Aorta (tissue), 5 donors: Measurements from ENCODE around the gene FAM234B. TPM values are rescaled to one million over a fixed set of nuclear protein-coding genes. Genes with fewer than 3 reads are reported as not detected.

Experiments
- ATAC-seq: fragments of 200-7000 bp; cut with Tn5 transposase; one replicate; pipeline ENCODE4 v1.9.1; 2022; ENCODE audit warnings: moderate library complexity; ENCODE audit not compliant: low FRiP score
- DNase-seq, 2 donors: peaks; one replicate each; pipeline ENCODE4 v3.0.0-alpha.2; 2020
- H3K27ac ChIP-seq, 2 donors: one replicate each; pipeline ENCODE4 v1.5.1; 2013; ENCODE audit warnings: low read length in 2 of 2, mild to moderate bottlenecking in 2 of 2, moderate library complexity in 2 of 2, control low read depth in 1 of 2, inconsistent platforms in 1 of 2, low read depth in 1 of 2
- H3K27me3 ChIP-seq, 2 donors: one replicate each; pipeline ENCODE4 v1.6.1; 2013; ENCODE audit warnings: control low read depth in 1 of 2, low read length in 1 of 2, mild to moderate bottlenecking in 1 of 2, moderate library complexity in 1 of 2; ENCODE audit not compliant: insufficient read depth in 2 of 2, control insufficient read depth in 1 of 2
- H3K36me3 ChIP-seq, 2 donors: one replicate each; pipeline ENCODE4 v1.6.1; 2013; ENCODE audit warnings: control low read depth in 1 of 2, low read length in 1 of 2, mild to moderate bottlenecking in 1 of 2; ENCODE audit not compliant: insufficient read depth in 2 of 2, control insufficient read depth in 1 of 2
- H3K4me1 ChIP-seq, 2 donors: one replicate each; pipeline ENCODE4 v1.6.1; 2013; ENCODE audit warnings: low read length in 2 of 2, control low read depth in 1 of 2, mild to moderate bottlenecking in 1 of 2, moderate library complexity in 1 of 2; ENCODE audit not compliant: insufficient read depth in 2 of 2, control insufficient read depth in 1 of 2
- H3K4me3 ChIP-seq, 2 donors: one replicate each; pipeline ENCODE4 v1.5.1; 2013; ENCODE audit warnings: low read length in 2 of 2, control low read depth in 1 of 2, mild to moderate bottlenecking in 1 of 2
- H3K9me3 ChIP-seq: one replicate; pipeline ENCODE4 v1.6.1; 2013; ENCODE audit warnings: mild to moderate bottlenecking, low read length; ENCODE audit not compliant: control insufficient read depth
- WGBS, 2 donors: extraction: QIAGEN DNeasy Blood & Tissue Kit; methylation state at CpG; one replicate each; pipeline ENCODE4 v1.1.7; 2013; 5-methylcytosine and 5-hydroxymethylcytosine counted together
- intact Hi-C, 2 donors: fragments of 100-400 bp; cut with DNase I; formaldehyde crosslinking; loops; one replicate each; pipeline versions ENCODE4 v1.14.2 to v1.15.0; 2022
- polyA plus RNA-seq, 2 donors: library from polyadenylated mRNA; stranded (reverse); fragments of 200-250 nt; gene quantifications; one replicate each; pipeline ENCODE4 v1.2.3, GENCODE V29; 2013
- total RNA-seq, 2 donors: library from RNA; stranded (reverse); fragmentation: NEBNext Ultra II Directional; extraction: Animal tissue kit (Norgen Biotek cat#: 25700); gene quantifications; one replicate each; pipeline ENCODE4 v1.2.1, GENCODE V29; 2021
- donor health status: healthy with polysubstance abuse.
- donor health status: Bipolar disorder and iron deficiency.
- donor health status: DM: no; HTN: no; CAD: no.
- donor health status: DM: no; HTN: no; CAD: no.
- donor health status: DM: yes; HTN: yes; CAD: no.

Gene FAM234B
- total and polyA plus RNA-seq, 4 donors = 0.95 to 6.8 (median 5.2) TPM; not detected in 1

- ATAC-seq (no peak), DNase-seq (no peak)
- H3K9me3 ChIP-seq = no peaks in the 10 kb centered on the region
- H3K4me1 ChIP-seq = no peaks in the 10 kb centered on the region
- no peak overlapping the region for H3K4me3 ChIP-seq
- intact Hi-C loops = no loop called here
- 88% methylated on average over 7 of the region's 7 CpGs for WGBS, 2 donors
- no peak overlapping the region for H3K27ac ChIP-seq
- no peaks in the 10 kb centered on the region for H3K36me3 ChIP-seq
- no peaks in the 10 kb centered on the region for H3K27me3 ChIP-seq
Observed at GRCh38 chr12:13085968-13086686, 41.9 kb downstream of the FAM234B start.

GRCh38 chr12:13087766-13088165 lies 43.6 kb downstream of the FAM234B start:
- Histone ChIP-seq H3K4me1 (no peaks in the 10 kb centered on the region), H3K36me3 (no peaks in the 10 kb centered on the region), H3K27ac (no peak overlapping the region), H3K4me3 (no peak overlapping the region), H3K9me3 (no peaks in the 10 kb centered on the region), H3K27me3 (no peaks in the 10 kb centered on the region)
- intact Hi-C loops = no loop called here
- DNase-seq (no peak), ATAC-seq (no peak)
- 78 to 83% methylated on average over 5 of the region's 5 CpGs for WGBS, 2 donors

GRCh38 chr12:13088496-13088895 lies 44.3 kb downstream of the FAM234B start:
- DNase-seq (no peak), ATAC-seq (no peak)
- no peak overlapping the region for H3K4me3 ChIP-seq
- 71 to 80% methylated on average over 4 of the region's 4 CpGs for WGBS, 2 donors
- H3K36me3 ChIP-seq = no peaks in the 10 kb centered on the region
- no peaks in the 10 kb centered on the region for H3K27me3 ChIP-seq
- no peaks in the 10 kb centered on the region for H3K9me3 ChIP-seq
- intact Hi-C loops = no loop called here
- peaks cover 0 to 5% of the 10 kb centered on the region in 2 donors for H3K4me1 ChIP-seq
- H3K27ac ChIP-seq = no peak overlapping the region

GRCh38 chr12:13090054-13090453 lies 45.9 kb downstream of the FAM234B start:
- WGBS, 2 donors = 90 to 91% methylated on average over 4 of the region's 4 CpGs
- Histone ChIP-seq H3K27me3 (no peaks in the 10 kb centered on the region), H3K36me3 (no peaks in the 10 kb centered on the region), H3K4me1 (peaks cover 0 to 7% of the 10 kb centered on the region in 2 donors), H3K4me3 (no peak overlapping the region), H3K9me3 (no peaks in the 10 kb centered on the region), H3K27ac (no peak overlapping the region)
- ATAC-seq (no peak), DNase-seq (no peak)
- intact Hi-C loops = loop anchor here (10.0 kb wide), 2 partner anchors 175 to 285 kb away; no protein-coding TSS in a partner anchor

GRCh38 chr12:13091832-13092231 lies 47.7 kb downstream of the FAM234B start:
- H3K4me3 ChIP-seq = no peak overlapping the region
- no peak overlapping the region for H3K27ac ChIP-seq
- H3K27me3 ChIP-seq = no peaks in the 10 kb centered on the region
- intact Hi-C loops = loop anchor here (10.0 kb wide), 2 partner anchors 177 to 287 kb away; no protein-coding TSS in a partner anchor
- 96 to 99% methylated on average over 6 of the region's 6 CpGs for WGBS, 2 donors
- H3K36me3 ChIP-seq = no peaks in the 10 kb centered on the region
- ATAC-seq (no peak), DNase-seq (no peak)
- H3K4me1 ChIP-seq = peaks cover 0 to 7% of the 10 kb centered on the region in 2 donors
- H3K9me3 ChIP-seq = no peaks in the 10 kb centered on the region

- H3K4me3 ChIP-seq = no peak overlapping the region
- H3K4me1 ChIP-seq = peaks cover 0 to 7% of the 10 kb centered on the region in 2 donors
- H3K36me3 ChIP-seq = no peaks in the 10 kb centered on the region
- DNase-seq (no peak), ATAC-seq (no peak)
- no peak overlapping the region for H3K27ac ChIP-seq
- intact Hi-C loops = loop anchor here (10.0 kb wide), 2 partner anchors 179 to 289 kb away; no protein-coding TSS in a partner anchor
- H3K9me3 ChIP-seq = no peaks in the 10 kb centered on the region
- no peaks in the 10 kb centered on the region for H3K27me3 ChIP-seq
- 54 to 55% methylated on average over 7 of the region's 7 CpGs for WGBS, 2 donors
Observed at GRCh38 chr12:13093191-13093847, 49.1 kb downstream of the FAM234B start.

- no peak overlapping the region for H3K4me3 ChIP-seq
- intact Hi-C loops = loop anchor here (10.0 kb wide), 2 partner anchors 179 to 289 kb away; no protein-coding TSS in a partner anchor
- no peaks in the 10 kb centered on the region for H3K9me3 ChIP-seq
- no peaks in the 10 kb centered on the region for H3K27me3 ChIP-seq
- peaks cover 0 to 7% of the 10 kb centered on the region in 2 donors for H3K4me1 ChIP-seq
- 10 to 12% methylated on average over 2 of the region's 2 CpGs for WGBS, 2 donors
- no peak overlapping the region for H3K27ac ChIP-seq
- no peaks in the 10 kb centered on the region for H3K36me3 ChIP-seq
- DNase-seq = no peak
- no peak for ATAC-seq
Observed at GRCh38 chr12:13093848-13094220, 49.7 kb downstream of the FAM234B start.

GRCh38 chr12:13094367-13094766 lies 50.2 kb downstream of the FAM234B start:
- H3K27ac ChIP-seq = no peak overlapping the region
- WGBS, 2 donors = 3% methylated on average over 3 of the region's 3 CpGs
- H3K4me3 ChIP-seq = no peak overlapping the region
- DNase-seq (no peak), ATAC-seq (no peak)
- H3K4me1 ChIP-seq = peaks cover 0 to 7% of the 10 kb centered on the region in 2 donors
- intact Hi-C loops = loop anchor here (10.0 kb wide), 2 partner anchors 180 to 290 kb away; no protein-coding TSS in a partner anchor
- H3K36me3 ChIP-seq = no peaks in the 10 kb centered on the region
- no peaks in the 10 kb centered on the region for H3K9me3 ChIP-seq
- H3K27me3 ChIP-seq = no peaks in the 10 kb centered on the region
